ENCODE results near the gene KRTAP12-4.

Gene KRTAP12-4

GRCh38 chr21:44606495-44606894, 48.0 kb downstream of the KRTAP12-4 start:
- FAIRE-seq: no peak
